Hematopoietic multipotent progenitor cell treated with erythropoietin and hydrocortisone succinate and interleukin-3 and kit ligand, for 8 days (in vitro differentiated cells): Measurements from ENCODE around the gene TMEM184A.
A peak's percentile ranks its signal among the peaks of the same experiment; 100 is the strongest.
"Not testable (repeated sequence)": the region's sequence is repeated elsewhere in the genome, so short reads cannot be mapped to it uniquely, and the experiment has no call there.

Experiments used
- DNase-seq: peaks from one replicate; pipeline ENCODE4 v3.0.0-alpha.2; 2015

Gene TMEM184A

DNA sequence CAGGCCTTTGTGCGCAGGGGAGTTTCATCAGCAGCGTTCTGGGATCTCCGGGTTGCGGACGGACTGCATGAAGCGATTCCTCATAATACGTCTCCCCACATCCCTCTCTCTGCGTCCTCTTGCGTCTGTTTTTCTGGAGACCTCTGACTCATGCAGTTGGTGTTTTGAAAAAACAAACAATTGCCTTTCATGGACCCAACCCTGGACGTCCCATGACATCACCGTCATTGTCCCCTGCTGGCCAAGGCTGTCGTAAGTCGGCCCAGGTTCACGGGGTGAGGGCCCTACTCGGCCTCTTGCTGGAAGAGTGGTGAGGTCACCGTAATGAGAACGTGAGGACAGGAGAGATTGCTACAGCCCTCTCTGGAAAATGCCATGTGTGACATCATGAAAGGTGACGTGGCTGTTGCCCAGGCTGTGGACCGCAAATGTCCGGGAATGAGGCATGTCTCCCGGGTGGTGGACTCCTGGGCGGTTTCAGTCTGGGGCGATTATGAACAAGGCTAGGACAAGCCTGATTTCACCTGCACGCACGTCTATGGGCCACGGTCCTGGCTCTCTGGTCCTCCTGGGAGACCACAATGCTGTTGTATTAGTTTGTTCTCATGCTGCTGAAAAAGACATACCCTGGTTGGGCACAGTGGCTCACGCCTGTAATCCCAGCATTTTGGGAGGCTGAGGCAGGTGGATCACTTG lies 35.3 kb downstream of the TMEM184A start:
- no peak for DNase-seq

- DNase-seq, result not testable (repeated sequence)
These were observed 36.6 kb downstream of the TMEM184A start for GRCh38 chr7:1519322-1519922.

GRCh38 chr7:1516586-1517251 lies 39.3 kb downstream of the TMEM184A start:
- DNase-seq, result no peak

DNA sequence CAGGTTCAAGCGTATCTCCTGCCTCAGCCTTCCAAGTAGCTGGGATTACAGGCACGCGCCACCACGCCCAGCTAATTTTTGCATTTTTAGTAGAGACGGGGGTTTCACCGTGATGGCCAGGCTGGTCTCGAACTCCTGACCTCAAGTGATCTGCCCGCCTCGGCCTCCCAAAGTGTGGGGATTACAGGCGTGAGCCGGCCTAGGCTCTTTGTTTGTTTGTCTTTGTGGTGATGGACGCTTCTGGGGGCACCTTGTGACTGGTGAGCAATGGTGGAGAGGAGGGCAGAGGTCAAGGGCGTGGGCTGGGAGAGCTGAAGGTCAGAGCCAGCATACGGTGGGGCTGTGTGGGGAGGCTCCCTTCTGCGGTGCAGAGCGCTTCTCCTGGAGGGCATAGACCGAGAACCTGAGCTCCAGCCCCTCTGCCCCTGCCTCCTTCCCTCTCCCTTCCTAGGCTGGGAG lies 40.5 kb downstream of the TMEM184A start:
- not testable (repeated sequence) for DNase-seq

- no peak for DNase-seq
These were observed 41.0 kb downstream of the TMEM184A start for GRCh38 chr7:1514995-1515401.

GRCh38 chr7:1514407-1514806 lies 41.6 kb downstream of the TMEM184A start:
- no peak for DNase-seq

DNA sequence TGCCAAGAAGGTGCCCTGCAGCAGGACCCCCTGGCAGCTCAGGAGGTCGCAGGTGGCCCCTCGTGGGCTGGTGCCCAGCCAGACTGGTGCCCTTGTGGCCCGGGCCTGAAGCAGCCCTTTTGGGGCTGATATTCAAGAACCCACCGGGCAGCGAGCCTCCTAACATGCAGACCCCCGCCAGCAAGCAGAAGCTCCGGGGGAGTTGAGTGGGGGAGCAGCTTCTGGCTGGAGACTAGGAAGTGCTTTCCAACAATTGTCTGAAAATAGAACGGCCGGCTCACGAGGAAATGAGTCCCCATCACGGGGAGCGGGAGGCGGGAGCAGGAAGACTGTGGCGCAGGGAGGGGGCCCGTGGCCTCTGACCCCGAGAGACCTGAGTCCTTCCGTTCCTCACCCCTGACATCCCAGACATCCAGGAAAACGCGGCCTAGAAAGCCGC lies 42.3 kb downstream of the TMEM184A start:
- no peak for DNase-seq

- peak; percentile 85 for DNase-seq
These were observed 43.0 kb downstream of the TMEM184A start for GRCh38 chr7:1512781-1513656.

- no peak for DNase-seq
These were observed 44.3 kb downstream of the TMEM184A start for GRCh38 chr7:1511444-1512422.

- DNase-seq, result no peak
These were observed 45.2 kb downstream of the TMEM184A start for GRCh38 chr7:1510780-1511154.

DNA sequence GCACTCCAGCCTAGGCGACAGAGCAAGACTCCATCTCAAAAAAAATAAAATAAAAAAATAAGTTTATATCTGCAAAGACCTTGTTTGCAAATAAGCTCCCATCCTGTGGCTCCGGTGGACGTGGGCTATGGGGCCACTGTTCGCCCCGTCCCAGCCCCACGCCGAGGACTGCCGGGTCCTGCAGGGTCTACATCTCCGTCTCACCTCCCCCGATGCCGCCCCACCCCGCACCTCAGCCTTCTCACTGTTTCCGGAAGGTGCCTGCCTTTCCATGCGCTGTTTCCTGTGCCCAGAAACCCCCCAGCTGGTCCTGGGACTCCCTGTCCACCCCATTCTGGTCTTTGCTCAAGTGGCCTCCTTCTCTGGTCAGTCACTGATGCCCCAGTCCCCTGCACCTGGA lies 46.8 kb downstream of the TMEM184A start:
- no peak for DNase-seq

DNA sequence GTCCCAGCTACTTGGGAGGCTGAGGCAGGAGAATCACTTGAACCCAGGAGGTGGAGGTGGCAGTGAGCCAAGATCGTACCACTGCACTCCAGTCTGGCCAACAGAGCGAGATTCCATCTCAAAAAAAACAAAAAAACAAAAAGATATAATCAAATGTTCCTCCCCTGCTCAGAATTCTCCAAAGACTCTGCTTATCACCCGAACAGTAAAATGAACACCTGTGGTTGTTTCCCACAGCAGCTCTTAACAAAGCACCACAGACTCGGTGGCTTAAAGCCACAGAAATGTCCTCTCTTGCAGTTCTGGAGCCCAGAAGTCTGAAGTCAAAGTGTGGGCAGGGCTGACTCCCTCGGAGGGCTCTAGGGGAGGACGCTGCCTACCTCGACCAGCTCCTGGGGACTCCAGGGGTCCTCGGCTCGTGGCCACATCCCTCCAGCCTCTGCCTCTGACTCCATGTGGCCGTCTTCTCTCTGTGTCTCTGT lies 47.7 kb downstream of the TMEM184A start:
- peak; percentile 83 for DNase-seq

GRCh38 chr7:1505731-1506550 lies 50.1 kb downstream of the TMEM184A start:
- DNase-seq, result peak; percentile 41

- peak; percentile 92 for DNase-seq
These were observed 51.9 kb downstream of the TMEM184A start, which contains the start of gene INTS1 for GRCh38 chr7:1503816-1504775. TSS of gene INTS1 (minus strand) at chr7:1504389. CDS start at chr7:1503960, 429 bp downstream.

GRCh38 chr7:1503390-1503789 lies 52.6 kb downstream of the TMEM184A start:
- no peak for DNase-seq

DNA sequence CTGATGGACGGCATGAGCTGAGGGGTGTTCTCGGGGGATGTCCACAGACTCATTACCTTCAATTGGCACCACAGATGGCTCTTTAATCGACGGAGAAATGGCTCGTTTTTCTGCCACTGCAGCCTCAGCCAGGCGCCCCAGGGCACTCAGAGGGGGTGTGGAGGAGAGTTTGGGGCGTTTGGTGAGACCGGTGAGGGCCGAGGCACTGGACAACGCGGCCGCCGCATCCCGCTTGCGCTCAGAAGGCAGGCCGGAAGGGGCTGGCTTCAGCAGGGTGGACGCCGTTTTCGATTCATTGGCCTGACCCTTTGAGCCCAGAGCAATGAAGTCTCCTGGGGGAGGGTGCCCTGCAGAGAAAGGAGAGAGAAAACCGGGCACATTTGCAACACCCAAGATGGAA lies 53.2 kb downstream of the TMEM184A start:
- no peak for DNase-seq

DNA sequence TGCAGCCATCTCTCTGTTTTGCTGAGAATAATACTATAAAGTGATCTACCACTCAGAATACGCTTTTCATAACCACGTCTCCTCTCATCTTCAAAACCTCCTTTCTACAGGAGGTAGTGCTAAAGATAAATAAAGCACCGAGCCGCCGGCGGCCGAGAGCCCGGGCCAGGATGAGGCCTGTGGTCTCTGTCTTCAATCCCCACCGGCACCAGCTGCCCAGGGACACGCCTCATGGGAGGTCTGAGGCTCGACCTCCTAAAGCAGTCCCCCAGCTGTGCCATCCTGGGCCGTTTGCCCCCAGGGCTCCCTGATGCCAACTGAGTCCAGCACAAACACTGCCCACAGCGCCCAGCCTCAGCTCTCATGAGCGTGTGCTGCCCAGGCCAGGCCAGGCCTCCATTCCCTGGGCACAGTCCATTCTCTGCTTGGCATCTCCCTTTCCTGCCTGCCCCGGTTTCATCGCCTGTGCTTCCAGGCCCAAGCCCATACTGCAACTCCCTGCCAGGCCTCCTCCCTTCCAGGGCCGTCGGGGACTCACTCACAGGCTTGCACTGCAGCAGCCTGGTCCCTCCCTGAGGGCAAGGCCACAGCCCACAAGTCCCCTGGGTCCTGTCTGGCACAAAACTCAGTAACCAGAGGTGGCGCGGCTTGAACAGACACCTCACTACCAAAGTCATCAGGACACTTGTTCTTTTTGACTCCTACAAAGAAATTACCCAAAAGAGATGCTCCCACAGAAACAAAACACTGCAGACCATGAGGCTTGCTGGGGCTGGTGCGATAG lies 54.3 kb downstream of the TMEM184A start:
- no peak for DNase-seq

DNA sequence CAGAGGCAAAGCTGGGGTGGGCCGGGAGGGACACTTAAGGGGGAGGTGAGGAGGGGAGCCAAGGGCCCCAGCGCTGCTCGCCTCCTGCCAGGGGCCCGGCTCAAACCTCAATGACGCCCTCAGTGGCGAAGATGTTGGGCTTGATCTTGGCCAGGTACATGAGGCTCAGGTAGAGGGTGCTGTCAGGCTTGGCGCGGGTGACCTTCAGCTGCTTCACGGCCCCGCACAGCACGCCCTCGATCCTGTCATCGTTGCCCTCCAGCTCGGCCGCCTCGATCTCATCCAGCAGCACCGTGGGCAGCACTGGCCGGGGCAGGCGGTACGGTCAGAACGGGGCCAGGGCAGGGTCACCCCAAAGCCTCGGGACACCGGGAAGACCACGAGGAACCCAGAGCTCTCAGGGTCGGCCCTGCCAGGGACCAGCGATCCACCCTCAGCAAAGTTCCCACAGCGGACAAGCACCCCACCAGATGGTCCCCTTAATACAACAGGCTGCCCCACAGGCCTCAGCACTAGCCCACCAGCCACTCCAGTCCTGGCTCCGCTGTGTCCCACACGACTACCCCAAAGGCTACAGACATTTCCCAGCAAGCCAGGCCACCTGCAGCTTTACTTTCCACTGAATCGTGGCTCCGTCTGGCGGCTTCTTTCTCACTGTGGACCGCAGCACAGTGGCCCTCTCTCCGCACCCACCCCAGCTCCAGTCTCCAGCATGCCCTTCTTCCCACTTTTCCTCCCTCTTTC lies 55.8 kb downstream of the TMEM184A start:
- DNase-seq, result no peak
